Right cardiac atrium (tissue), 5 donors: ENCODE data around the gene UQCRC1. TPM values are rescaled to one million over a fixed set of nuclear protein-coding genes. Genes with fewer than 3 reads are reported as not detected.

ENCODE experiments used
- ATAC-seq, 2 donors: fragments of 200-7000 bp; cut with Tn5 transposase; one replicate each; pipeline versions ENCODE4 v1.8.0 to v1.9.1; 2020; ENCODE audit warnings: moderate library complexity in 2 of 2, mild to moderate bottlenecking in 1 of 2
- DNase-seq, 3 donors: peaks; one replicate each; pipeline ENCODE4 v3.0.0-alpha.2; 2020
- H3K27ac ChIP-seq: one replicate; pipeline ENCODE4 v1.5.1; 2013; ENCODE audit warnings: mild to moderate bottlenecking, low read length, control low read depth, moderate library complexity
- H3K27me3 ChIP-seq: one replicate; pipeline ENCODE4 v1.6.1; 2013; ENCODE audit not compliant: control insufficient read depth, insufficient read depth
- H3K4me1 ChIP-seq: one replicate; pipeline ENCODE4 v1.6.1; 2013; ENCODE audit warnings: low read length; ENCODE audit not compliant: control insufficient read depth, insufficient read depth
- H3K4me3 ChIP-seq: one replicate; pipeline ENCODE4 v1.5.1; 2013; ENCODE audit warnings: low read length, control low read depth
- H3K9me3 ChIP-seq: one replicate; pipeline ENCODE4 v1.6.1; 2013; ENCODE audit warnings: low read length; ENCODE audit not compliant: control insufficient read depth
- WGBS: extraction: QIAGEN DNeasy Blood & Tissue Kit; methylation state at CpG from one replicate; pipeline ENCODE4 v1.1.7; 2013; 5-methylcytosine and 5-hydroxymethylcytosine counted together
- intact Hi-C, 4 donors: fragments of 100-400 bp; cut with DNase I; formaldehyde crosslinking; loops; one replicate each; pipeline versions ENCODE4 v1.11.0 to v1.14.0; 2022 to 2023
- long read RNA-seq, 4 donors: library from polyadenylated mRNA; unstranded; transcript quantifications; one replicate each; pipeline ENCODE4 v2.0.0, GENCODE V29; 2020 to 2021
- polyA plus RNA-seq: library from polyadenylated mRNA; stranded (reverse); fragments of 200-250 nt; gene quantifications from one replicate; pipeline ENCODE4 v1.2.3, GENCODE V29; 2013
- total RNA-seq, 4 donors: library from RNA; stranded (reverse); fragmentation: NEBNext Ultra II Directional; extraction: Animal tissue kit (Norgen Biotek cat#: 25700); gene quantifications; one replicate each; pipeline ENCODE4 v1.2.1, GENCODE V29; 2021
- donor health status: healthy with polysubstance abuse.
- donor health status: DM: no; HTN: yes; CAD: no.
- donor health status: DM: no; HTN: no; CAD: no.
- donor health status: DM: no; HTN: yes; CAD: no; lungs with severe emphysema.
- donor health status: DM: yes; HTN: yes; CAD: no.

Gene UQCRC1
- 100 to 1,000 TPM; 622 to 677 (median 648) TPM for total RNA-seq
- polyA plus RNA-seq = 865 TPM
- long read RNA-seq, donor 1, transcript UQCRC1-201 (13 exons, 1,985 nt) = major isoform, 2,172 of 2,653 reads
- long read RNA-seq, donor 1, partial matches to known transcripts = 380 of 2,653 reads
- long read RNA-seq, donor 1, other reads (novel, unspliced or antisense) = 99 of 2,653 reads
- long read RNA-seq, donor 2, transcript UQCRC1-201 (13 exons, 1,985 nt) = major isoform, 995 of 1,186 reads
- long read RNA-seq, donor 2, partial matches to known transcripts = 145 of 1,186 reads
- long read RNA-seq, donor 2, other reads (novel, unspliced or antisense) = 44 of 1,186 reads
- long read RNA-seq, donor 3, transcript UQCRC1-201 (13 exons, 1,985 nt) = major isoform, 6,620 of 7,135 reads
- long read RNA-seq, donor 3, partial matches to known transcripts = 235 of 7,135 reads
- long read RNA-seq, donor 3, other reads (novel, unspliced or antisense) = 279 of 7,135 reads
- long read RNA-seq, donor 4, transcript UQCRC1-201 (13 exons, 1,985 nt) = major isoform, 1,014 of 1,143 reads
- long read RNA-seq, donor 4, partial matches to known transcripts = 90 of 1,143 reads
- long read RNA-seq, donor 4, other reads (novel, unspliced or antisense) = 39 of 1,143 reads

- Histone ChIP-seq H3K27me3 (no peaks in the 10 kb centered on the region), H3K9me3 (no peaks in the 10 kb centered on the region), H3K4me3 (peak within 1 kb of the TSS; percentile 55), H3K4me1 (peaks cover 2% of the 10 kb centered on the region), H3K27ac (peak within 1 kb of the TSS; percentile 75)
- ATAC-seq (peak; percentile 99), DNase-seq (peak; percentile 93 to 97 (median 97))
- intact Hi-C loops = no loop called here
- 1% methylated on average over 86 of the region's 86 CpGs for WGBS
Measured at GRCh38 chr3:48609088-48610005, at the start of gene UQCRC1. Gene UQCRC1, minus strand, starts transcription at chr3:48609646. Its CDS starts 26 bp downstream, at chr3:48609620.

- DNase-seq (peak in 1 of 3 donors; percentile 64), ATAC-seq (no peak)
- no peaks in the 10 kb centered on the region for H3K9me3 ChIP-seq
- no peaks in the 10 kb centered on the region for H3K27me3 ChIP-seq
- H3K4me3 ChIP-seq = no peak overlapping the region
- H3K4me1 ChIP-seq = peaks cover 4% of the 10 kb centered on the region
- intact Hi-C loops = no loop called here
- WGBS = 53% methylated on average over 45 of the region's 45 CpGs
- no peak overlapping the region for H3K27ac ChIP-seq
Measured at GRCh38 chr3:48656841-48657281, 47.4 kb upstream of the UQCRC1 start.

- WGBS = 3% methylated on average over 94 of the region's 94 CpGs
- peak; percentile 89 for ATAC-seq
- H3K27me3 ChIP-seq = no peaks in the 10 kb centered on the region
- H3K27ac ChIP-seq = no peak overlapping the region
- intact Hi-C loops = no loop called here
- peak overlapping the region; percentile 43 for H3K4me3 ChIP-seq
- H3K4me1 ChIP-seq = peaks cover 2% of the 10 kb centered on the region
- H3K9me3 ChIP-seq = no peaks in the 10 kb centered on the region
- DNase-seq = peak; percentile 85 to 94 (median 94)
Measured at GRCh38 chr3:48656061-48656840, 46.8 kb upstream of the UQCRC1 start.

- Histone ChIP-seq H3K4me3 (peak overlapping the region; percentile 43), H3K4me1 (no peaks in the 10 kb centered on the region), H3K27ac (no peak overlapping the region), H3K9me3 (no peaks in the 10 kb centered on the region), H3K27me3 (no peaks in the 10 kb centered on the region)
- ATAC-seq (no peak), DNase-seq (peak in 1 of 3 donors; percentile 45)
- 15% methylated on average over 30 of the region's 30 CpGs for WGBS
- intact Hi-C loops = no loop called here
Measured at GRCh38 chr3:48655606-48656005, 46.2 kb upstream of the UQCRC1 start.

- Histone ChIP-seq H3K4me3 (no peak overlapping the region), H3K27ac (no peak overlapping the region), H3K4me1 (no peaks in the 10 kb centered on the region), H3K27me3 (no peaks in the 10 kb centered on the region), H3K9me3 (no peaks in the 10 kb centered on the region)
- ATAC-seq (no peak), DNase-seq (peak in 1 of 3 donors; percentile 46)
- 93% methylated on average over 12 of the region's 12 CpGs for WGBS
- intact Hi-C loops = no loop called here
Measured at GRCh38 chr3:48655063-48655462, 45.6 kb upstream of the UQCRC1 start.

- Histone ChIP-seq H3K27ac (no peak overlapping the region), H3K9me3 (no peaks in the 10 kb centered on the region), H3K4me1 (no peaks in the 10 kb centered on the region), H3K27me3 (no peaks in the 10 kb centered on the region), H3K4me3 (no peak overlapping the region)
- WGBS = 95% methylated on average over 15 of the region's 15 CpGs
- intact Hi-C loops = no loop called here
- DNase-seq (peak in 1 of 3 donors; percentile 40), ATAC-seq (no peak)
Measured at GRCh38 chr3:48652923-48653715, 43.7 kb upstream of the UQCRC1 start.

- Histone ChIP-seq H3K9me3 (no peaks in the 10 kb centered on the region), H3K4me3 (no peak overlapping the region), H3K4me1 (no peaks in the 10 kb centered on the region), H3K27ac (no peak overlapping the region), H3K27me3 (no peaks in the 10 kb centered on the region)
- 89% methylated on average over 11 of the region's 11 CpGs for WGBS
- no peak for DNase-seq
- intact Hi-C loops = no loop called here
- ATAC-seq = no peak
Measured at GRCh38 chr3:48651771-48652170, 42.3 kb upstream of the UQCRC1 start.

- DNase-seq = no peak
- no peaks in the 10 kb centered on the region for H3K27me3 ChIP-seq
- intact Hi-C loops = no loop called here
- WGBS = 89% methylated on average over 12 of the region's 12 CpGs
- H3K9me3 ChIP-seq = no peaks in the 10 kb centered on the region
- no peak for ATAC-seq
- H3K27ac ChIP-seq = no peak overlapping the region
- H3K4me1 ChIP-seq = no peaks in the 10 kb centered on the region
- no peak overlapping the region for H3K4me3 ChIP-seq
Measured at GRCh38 chr3:48650723-48651122, 41.3 kb upstream of the UQCRC1 start.

- no peaks in the 10 kb centered on the region for H3K4me1 ChIP-seq
- no peak for DNase-seq
- no peak for ATAC-seq
- H3K27ac ChIP-seq = no peak overlapping the region
- no peaks in the 10 kb centered on the region for H3K9me3 ChIP-seq
- WGBS = 91% methylated on average over 15 of the region's 15 CpGs
- intact Hi-C loops = no loop called here
- no peaks in the 10 kb centered on the region for H3K27me3 ChIP-seq
- no peak overlapping the region for H3K4me3 ChIP-seq
Measured at GRCh38 chr3:48648188-48648850, 38.9 kb upstream of the UQCRC1 start.
